Ishikawa (cell line): ENCODE results near the gene PLCD1.

Source experiments
- CEBPB ChIP-seq: IDR thresholded peaks from 2 replicates; pipeline ENCODE4 v1.6.1; 2012
- MAX ChIP-seq: IDR thresholded peaks from 2 replicates; pipeline ENCODE4 v1.6.1; 2012
- RAD21 ChIP-seq: IDR thresholded peaks from 2 replicates; pipeline ENCODE4 v1.6.1; 2012; ENCODE audit warnings: low read depth
- REST ChIP-seq: IDR thresholded peaks from 2 replicates; pipeline ENCODE4 v1.6.1; 2012; ENCODE audit warnings: low read depth, mild to moderate bottlenecking

DNA sequence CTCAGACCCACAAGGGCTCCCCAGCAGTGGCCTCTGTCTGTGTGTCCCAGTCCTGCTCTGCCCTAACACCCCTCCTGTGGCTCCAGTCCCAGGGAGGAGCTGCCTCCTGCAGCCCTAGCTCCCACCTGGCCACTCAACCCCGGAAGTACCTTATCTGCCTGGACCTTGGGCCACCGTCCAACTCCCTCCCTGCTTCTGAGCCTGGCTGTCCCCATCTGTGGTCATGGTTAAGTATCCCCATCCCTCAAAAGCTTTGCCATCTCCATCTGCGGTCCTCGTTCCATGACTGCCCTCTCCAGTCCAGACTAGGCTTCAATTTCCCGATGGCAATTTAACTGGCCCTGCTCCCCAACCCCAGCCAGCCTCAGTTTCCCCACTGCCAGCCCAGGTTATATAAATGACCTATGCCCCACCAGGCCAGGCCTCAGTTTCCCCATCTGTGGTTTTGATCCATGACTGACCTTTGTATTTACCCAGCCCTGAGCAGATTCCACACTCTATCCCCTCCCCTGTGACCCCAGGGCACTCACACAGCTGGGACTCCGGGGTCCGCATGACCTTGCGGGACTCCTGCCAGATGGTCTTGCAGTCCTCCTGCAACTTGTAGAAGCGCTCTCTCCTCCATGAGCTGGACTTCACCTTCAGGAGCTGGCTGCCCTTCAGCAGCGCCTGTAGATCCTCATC, 9.6 kb downstream of the PLCD1 start:
- no peak for TF ChIP-seq REST
- TF ChIP-seq MAX: no peak
- no peak for TF ChIP-seq RAD21
- no peak for TF ChIP-seq CEBPB
